ENCODE data around the gene METAP1.
"Not testable (repeated sequence)": the region's sequence is repeated elsewhere in the genome, so short reads cannot be mapped to it uniquely, and the experiment has no call there.

The METAP1 gene

GRCh38 chr4:98998551-98998950 lies 3.0 kb downstream of the METAP1 start:
- no peak for DNase-seq

DNA sequence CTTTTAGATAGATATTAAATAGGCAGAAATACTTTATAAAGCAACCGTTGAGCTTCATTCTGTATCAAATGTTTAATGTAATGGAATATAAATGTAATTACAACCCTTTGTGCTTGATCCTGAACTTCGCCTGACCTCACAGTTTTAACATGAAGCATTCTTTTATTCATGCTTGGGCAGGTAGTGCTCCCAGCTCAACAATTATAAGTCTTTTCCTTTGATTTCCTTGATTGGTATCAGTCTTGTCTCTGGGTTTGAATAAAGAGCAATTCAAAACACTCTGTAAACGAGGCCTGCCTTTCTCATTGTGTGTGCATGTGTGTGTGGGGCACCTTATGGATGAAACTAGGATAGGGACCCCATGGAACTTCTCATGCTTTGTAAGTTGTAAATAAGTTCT lies 6.8 kb downstream of the METAP1 start:
- no peak for DNase-seq

DNA sequence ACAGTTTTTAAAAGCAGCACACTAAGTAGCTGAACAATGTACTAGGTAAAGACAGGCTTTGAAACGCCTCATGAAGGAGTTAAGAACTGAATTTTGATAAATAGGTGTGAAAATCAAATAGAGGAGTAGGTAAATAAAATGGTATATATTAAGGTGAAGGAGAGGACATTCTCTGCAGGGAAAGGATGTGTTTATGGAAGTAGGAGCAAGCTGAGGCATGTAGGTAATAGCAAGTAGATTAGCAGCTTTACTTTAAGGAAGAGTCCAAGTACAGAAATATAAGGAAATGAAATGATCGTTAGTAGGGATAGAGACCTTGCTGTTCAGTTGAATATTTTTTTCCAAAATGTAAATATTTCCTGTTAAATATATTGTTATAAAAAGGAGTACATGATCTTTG lies 12.5 kb downstream of the METAP1 start:
- DNase-seq: no peak

DNA sequence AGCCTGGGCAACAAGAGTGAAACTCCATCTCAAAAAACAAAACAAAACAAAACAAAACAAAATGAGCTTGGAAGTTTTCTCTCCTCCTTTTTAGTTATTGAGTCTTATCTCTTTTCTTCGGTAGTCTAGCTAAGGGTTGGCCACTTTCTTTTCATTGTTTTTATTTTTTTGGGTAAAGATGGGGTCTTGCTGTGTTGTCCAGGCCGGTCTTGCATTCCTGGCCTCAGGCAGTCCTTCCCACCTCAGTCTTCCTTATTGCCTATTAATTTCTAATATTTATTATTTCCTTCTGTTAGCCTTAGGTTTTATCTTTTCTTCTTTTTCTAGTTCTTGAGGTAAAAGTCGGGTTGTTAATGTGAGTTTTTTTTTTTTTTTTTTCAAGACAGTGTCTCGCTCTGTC lies 16.4 kb downstream of the METAP1 start:
- DNase-seq: no peak

- no peak for DNase-seq
Observed at GRCh38 chr4:99013402-99013843, 17.9 kb downstream of the METAP1 start.

GRCh38 chr4:99013884-99014523 lies 18.5 kb downstream of the METAP1 start:
- no peak for DNase-seq

- no peak for DNase-seq
Observed at GRCh38 chr4:99021386-99021785, 25.9 kb downstream of the METAP1 start.

DNA sequence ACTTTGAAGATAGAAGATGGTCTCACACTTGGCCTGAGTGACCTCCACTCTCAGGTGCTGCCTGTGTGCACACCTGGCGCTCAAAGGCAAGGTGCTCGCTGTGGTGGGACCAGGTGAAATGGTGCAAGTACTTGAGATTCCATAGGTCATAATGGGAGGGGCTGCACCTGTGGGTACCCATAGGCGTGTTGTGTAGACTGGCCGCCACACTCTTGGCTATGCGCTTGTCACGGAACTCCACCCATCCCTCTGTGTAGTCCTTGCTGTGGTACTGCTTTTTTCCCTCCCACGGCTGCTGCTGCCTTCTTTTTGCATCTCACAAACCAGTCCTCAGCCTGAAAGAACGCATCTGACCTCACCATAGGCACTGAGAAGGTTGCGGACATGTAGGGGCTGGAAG lies 27.0 kb downstream of the METAP1 start:
- no peak for DNase-seq

DNA sequence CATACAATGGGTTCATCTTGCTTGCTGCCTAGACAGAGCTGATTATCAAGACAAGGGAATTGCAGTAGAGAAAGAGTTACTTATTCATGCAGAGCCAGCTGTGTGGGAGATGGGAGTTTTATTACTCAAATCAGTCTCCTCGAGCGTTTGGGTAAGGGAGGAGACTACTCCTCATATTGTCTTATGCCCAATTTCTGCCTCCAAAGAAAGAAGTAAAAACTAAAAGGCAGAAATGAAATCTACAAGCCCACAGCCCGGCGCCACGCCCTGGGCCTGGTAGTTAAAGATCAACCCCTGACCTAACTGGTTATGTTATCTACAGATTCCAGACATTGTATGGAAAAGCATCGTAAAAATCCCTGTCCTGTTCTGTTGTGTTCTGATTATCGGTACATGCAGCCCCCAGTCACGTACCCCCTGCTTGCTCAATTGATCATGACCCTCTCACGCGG lies 28.3 kb downstream of the METAP1 start:
- not testable (repeated sequence) for DNase-seq

- no peak for DNase-seq
Observed at GRCh38 chr4:99024481-99025275, 29.2 kb downstream of the METAP1 start.

- DNase-seq: no peak
Observed at GRCh38 chr4:99025506-99025905, 30.0 kb downstream of the METAP1 start.

DNA sequence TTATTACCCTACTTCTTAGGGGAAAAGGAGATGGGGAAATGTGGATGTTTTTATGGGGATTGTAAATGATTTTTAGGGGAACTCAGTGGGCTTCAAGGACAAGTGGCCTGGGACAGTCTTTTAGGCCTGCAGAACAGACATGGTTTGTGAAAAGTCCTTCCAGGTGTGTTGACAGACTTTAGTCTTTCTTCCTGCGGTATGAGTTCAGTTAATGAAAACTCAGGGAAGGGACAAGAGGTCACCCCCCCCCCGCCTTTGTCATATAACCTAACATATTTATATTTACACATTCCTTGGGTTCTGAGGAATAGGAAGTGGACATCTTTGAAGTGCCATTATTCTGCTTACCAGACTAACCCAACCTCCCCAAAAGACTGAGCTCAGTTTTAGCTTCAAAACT lies 31.8 kb downstream of the METAP1 start:
- no peak for DNase-seq

DNA sequence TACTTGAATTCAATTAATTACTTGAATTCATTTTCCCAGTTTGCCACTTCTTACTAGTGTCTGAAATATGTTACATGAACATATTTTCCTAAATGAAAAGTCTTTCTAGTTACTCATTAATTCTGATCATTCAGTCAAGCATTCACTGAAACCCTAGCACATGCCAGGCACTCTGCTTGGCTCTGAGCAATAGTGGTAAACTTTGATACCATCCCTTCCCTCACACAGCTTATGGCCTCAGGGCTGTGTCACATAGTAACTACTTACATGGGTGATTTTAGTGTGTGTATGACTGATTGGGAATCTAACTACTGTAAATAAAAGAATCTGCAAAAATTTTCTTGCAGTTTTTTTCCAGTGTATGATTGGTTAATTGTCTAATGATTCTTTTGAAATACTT lies 32.7 kb downstream of the METAP1 start:
- DNase-seq: no peak

DNA sequence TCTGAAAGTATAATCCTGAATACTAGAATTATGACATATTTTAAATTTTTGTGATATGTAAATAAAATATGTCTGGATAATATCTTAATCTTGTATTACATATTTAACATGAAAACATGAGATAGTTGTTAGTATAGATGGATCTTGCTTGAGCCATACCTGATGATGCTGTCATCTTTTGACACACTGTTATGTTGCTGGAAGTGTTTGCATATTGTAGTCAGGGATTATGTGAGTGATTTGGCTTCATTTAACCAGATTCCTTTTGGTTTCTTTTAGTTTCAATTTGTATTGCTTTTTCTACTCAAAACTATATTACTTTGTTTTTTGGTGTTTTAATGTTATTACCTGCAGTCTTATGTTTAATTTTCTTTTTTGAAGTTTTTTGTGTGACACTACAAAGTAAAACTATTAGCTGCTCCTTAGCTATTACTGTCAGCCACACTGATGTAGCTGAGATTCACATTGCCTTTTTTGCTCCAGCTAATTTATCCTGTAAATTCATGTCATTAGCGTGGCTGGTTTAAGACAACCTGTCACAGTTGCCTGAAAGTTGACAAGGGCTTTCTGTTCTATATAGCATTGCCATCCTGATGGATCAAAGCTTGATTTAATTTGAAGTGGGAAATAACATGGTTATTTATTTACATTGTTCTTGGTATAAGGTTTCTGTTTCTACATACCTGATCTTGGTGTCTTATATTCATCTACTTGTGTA lies 33.7 kb downstream of the METAP1 start:
- DNase-seq: no peak

GRCh38 chr4:99029852-99030251 lies 34.3 kb downstream of the METAP1 start:
- no peak for DNase-seq

DNA sequence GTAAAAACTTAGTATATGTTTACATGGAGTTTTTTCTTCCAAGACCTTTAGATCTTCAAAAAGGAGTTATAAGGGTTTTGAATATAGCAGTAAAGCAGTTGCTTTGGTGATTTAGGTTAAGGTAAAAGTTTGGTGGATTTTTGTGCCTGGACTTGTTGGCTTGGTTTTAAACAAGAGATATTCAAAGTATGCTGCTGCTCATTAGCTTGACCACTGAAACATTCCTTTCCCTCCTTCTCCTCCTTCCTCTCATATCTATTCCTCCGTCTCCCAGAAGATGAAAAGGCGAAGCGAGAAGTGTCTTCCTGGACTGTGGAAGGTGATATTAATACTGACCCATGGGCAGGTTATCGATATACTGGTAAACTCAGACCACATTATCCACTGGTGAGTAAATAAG lies 38.4 kb downstream of the METAP1 start:
- no peak for DNase-seq

DNA sequence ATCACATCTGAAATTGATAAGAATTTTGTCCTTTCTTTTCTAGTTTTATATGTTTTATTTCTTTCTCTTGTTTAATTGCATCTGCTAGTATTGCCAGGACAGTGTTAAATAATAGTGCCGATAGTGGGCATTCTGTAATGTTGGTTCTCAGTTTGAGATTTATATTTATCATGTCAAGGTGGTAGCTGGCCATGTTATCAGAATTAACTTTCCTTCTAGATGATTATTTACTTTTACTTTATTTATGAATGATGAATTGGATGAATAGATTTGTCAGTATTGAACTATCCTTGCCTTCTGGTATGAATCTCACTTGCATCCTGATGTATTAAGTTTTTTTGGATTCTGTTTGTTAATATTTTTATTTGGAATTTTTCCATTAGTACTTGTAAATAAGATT lies 42.7 kb downstream of the METAP1 start:
- no peak for DNase-seq

- no peak for DNase-seq
Observed at GRCh38 chr4:99043346-99043745, 47.8 kb downstream of the METAP1 start.

- no peak for DNase-seq
Observed at GRCh38 chr4:99047710-99048109, 52.2 kb downstream of the METAP1 start.

GRCh38 chr4:99052902-99053301 lies 57.4 kb downstream of the METAP1 start:
- no peak for DNase-seq

- no peak for DNase-seq
Observed at GRCh38 chr4:99054428-99054994, 59.0 kb downstream of the METAP1 start.

GRCh38 chr4:99058228-99058627 lies 62.7 kb downstream of the METAP1 start:
- DNase-seq: no peak

GRCh38 chr4:99059550-99059949 lies 64.0 kb downstream of the METAP1 start:
- no peak for DNase-seq

All from NCI-H2029 (cell line).